HG03196 (cell line): Measurements from ENCODE around the gene PER2.

ENCODE experiments used
- ATAC-seq: cut with Tn5 transposase; IDR thresholded peaks from one replicate; pipeline ENCODE4 v1.9.1; 2021; ENCODE audit not compliant: unreplicated experiment

The PER2 gene

DNA sequence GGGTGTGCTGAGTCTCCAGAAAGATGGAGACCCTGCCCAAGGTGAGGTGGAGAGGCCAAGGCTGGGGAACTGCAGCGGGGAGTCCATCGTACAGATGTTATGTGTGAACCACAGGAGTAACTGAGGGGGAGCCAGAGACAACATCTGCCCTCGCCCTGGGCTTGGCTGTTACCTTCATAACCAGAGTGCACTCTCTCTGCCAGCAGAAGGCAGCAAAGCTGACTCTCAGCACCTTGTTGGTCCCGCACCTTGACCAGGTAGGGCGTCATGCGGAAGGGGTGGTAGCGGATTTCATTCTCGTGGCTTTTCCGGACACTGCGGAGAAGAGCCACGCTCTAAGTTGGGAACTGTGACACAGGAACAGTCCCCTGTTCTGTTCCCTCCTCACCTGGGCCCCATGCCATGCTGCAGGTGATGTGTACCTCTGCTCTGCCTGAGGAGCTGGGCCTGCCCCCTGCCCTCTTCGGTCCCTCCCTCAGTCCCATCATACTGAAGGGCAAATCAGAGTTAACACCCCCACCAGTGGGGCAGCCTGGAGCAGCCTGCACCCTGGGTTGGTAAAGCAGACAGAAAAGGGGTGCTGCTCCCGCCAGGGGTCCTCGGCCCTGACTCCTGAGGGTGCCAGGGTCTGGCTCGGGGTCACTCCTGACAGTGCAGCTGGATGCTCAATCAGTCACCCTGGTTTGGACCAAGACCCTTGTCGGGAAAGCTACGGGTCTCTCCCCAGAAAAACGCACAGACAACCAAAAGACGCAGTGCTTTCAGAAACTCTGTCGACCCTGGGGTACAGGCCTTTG, 20.3 kb downstream of the PER2 start:
- no peak for ATAC-seq

DNA sequence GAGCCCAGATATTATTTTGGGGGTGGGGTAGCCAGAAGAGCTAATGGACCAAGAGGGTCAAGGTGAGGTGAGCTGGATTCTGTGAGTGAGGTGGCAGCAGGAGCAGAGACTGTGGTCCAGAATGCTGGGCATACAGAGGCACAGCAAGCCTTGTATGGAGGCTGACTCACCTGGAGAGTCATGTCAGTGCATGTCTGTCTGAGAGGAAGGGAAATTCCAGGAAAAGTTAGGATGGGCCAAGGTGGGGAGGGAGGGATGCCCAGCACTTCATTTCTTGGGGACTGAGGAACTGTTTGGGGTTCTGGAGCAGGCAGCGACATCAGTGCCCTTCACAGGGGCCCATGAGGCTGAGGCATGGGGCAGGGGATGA, 21.1 kb downstream of the PER2 start:
- ATAC-seq, result no peak

DNA sequence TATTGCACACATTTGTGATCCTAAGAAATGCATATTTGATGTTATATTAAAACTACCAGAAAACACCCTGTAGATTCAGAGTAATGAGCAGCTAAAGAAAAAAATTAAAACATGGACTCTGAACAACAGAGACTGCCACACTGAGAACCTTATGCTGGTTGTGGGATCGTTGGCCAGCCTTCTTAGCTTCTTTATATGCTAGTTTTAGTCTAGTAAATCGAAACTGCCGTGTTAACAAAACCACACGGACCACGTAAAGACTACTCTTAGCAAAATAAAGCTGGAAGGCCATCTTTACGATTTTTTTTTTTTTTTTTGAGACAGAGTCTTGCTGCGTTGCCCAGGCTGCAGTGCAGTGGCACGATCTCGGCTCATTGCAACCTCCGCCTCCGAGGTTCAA, 22.8 kb downstream of the PER2 start:
- ATAC-seq, result no peak

DNA sequence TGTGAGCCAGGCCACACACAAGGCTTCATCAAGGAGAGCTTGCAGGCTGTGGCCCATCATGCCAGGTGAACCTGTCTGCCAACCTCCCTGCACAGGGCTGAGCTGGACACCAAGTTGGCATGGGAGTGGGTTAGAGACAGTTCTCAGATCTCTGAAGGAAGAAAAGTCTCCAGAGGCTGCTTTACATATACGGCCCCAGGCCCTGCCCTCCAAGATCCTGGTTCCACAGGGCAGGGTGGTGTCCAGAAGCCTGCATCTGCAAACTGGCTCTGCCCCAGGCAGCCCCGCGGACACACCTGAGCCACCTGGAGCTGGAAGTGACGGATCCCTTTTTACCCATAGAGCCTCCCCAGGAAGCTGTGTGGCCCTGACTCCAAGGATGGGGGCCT, 24.3 kb downstream of the PER2 start:
- no peak for ATAC-seq

DNA sequence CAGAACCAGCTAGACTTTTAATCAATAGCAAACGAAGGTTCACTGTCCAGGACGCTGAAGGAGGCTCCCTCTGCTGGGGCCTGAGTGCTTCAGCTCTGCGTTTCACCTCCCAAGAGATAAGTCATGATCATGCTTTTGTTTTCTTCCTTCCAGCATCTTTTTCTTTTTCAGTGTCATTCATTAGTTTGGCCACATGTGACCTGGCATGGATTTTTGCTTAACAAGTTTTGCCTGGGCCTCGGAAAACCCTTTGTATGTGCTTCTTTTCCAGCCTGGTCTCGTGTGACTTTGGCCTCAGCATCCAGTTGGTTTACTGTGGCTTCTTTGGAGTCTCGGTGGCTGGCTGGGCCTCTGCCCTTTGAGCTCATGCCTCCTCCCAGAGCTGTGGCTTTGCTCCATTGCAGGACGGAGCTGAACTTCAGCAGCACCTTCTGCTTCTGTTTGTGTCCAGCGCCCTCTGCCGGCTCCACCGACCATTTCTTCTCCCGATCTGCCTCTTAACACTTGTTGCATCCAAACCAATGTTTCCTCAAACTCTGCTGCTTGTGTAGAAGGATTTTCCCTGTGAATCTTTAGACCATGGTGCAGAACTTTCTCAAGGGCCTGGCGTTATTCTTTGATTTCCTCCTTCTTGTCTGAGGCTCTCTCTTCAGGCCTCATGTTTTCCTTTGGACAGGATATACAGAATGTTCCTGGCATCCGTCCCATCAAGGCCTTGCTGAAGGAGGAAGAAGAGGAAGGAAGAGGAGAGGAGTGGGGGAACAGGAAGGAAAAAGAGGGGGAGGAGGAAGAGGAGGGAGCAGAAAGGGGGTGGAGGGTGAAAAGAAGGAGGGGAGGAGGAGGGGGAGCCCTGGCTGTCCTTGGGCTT, 25.0 kb downstream of the PER2 start:
- no peak for ATAC-seq

DNA sequence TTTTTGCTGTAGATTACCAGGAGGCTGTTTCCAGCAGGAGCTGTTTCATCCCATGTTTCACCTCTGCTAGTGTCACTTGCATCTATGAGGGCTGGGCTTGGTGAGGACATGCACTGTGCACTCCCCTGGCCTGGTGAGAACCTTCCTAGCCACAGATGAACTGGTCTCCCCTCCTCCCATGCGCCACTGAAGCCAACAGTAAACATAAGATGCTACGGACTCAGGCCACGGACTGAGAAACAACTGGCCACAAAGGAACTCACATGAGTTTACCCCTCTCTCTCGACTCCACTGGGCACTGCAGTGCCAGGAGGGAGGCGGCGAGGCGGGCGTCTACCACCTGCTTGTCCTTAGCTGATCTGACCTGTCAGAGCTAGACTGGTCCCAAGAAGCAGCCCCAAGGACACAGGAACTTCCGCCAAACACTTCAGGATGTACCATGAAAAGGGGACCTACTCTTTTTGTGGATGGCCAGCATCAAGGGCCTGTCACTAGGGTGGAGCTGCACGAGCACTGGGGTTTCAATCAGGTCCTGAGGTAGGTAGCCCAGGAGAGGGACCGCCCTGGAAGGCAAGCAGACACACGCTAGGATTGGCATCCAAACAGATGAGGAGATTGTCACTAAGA, 25.8 kb downstream of the PER2 start:
- ATAC-seq, result no peak

DNA sequence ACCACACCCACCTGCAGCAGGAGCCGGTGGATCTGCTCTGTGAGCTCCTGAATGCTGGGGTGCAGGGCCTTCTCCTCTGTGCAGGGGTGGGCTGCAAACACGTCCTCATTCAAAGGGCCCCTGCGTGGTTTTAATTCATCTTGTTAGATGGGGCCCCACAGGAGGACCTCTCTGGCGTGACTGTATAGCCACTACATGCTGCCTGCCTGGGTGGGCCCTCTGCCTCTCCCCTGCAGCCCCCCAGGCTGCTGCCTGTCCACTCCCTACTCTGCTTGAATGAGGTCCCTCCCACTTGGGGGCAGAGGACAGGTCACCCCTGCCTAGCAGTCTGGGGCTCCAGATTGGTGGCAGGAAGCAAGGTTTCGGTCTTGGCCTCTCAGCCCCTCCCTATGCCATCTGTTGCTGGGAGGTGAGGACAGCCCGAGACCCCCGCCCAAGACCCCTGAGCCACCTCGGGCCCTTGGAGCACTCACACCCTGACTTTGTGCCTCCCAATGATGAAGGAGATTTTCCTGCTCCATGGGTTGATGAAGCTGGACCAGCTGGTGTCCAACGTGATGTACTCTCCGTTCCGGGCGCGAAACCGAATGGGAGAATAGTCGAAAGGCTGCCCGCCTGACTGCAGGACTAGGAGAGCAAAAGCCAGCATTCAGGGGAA, 26.6 kb downstream of the PER2 start:
- no peak for ATAC-seq

DNA sequence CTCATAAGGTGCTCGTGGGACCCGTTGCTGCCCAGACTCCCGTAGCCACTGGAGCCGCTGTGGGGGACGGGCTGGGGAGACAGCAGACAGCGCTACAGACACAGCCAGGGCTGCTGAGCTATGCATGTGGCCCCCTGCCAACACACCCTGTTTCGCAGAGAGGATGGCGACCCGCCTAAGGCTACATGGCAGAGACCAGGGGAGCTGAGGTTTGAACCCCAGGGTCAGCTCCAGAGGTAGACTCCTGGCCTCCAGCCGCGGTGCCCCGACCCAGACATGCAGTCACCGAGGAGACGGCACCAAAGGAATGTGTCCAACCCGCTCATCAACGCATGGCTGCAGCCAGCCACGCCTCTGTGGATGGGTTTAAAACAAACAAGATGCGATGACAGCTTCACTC, 27.5 kb downstream of the PER2 start:
- no peak for ATAC-seq

DNA sequence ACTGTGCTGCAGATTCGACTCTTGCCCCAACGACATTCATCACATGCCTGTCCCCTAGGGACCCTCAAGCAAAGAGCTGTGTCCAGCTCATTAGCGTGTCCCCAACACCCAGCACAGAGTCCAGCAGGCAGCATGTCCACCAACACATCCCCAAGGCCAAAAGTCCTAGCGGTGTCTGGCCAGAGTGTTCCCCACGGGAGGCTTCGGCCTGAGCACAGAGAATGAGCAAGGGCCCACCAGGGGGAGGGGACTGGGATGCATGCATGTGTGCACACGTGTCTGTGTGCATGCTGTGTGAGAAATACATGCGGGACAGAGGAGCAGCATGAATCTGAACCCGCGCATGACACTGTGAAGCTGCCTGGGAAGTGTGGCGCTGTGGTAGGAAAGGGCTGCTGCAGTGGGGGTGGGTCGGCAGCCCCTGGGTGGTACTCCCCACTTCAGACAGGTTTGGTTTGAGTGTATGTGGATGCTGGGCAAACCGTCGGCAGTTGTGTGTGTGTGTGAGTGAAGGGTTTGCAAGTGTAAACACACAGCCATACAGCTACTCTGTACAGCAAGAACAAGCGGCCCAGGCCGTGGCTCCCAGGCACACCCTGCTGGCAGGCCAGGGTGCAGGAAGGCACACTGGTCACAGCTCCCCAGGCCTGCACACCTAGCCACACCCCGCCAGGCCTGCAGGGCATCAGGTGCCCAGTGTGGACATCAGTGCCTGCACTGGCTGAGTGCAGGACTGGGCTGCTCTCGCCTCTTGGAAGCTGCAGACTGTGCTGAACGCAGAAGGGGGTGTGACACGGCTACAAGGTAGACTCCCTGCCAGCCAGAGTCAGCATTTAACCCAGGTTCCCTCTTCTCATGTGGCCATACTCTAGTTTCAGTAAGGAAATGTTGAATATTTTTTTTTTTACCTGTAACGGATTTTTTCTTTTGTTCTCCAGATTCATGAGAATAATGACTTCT, 29.1 kb downstream of the PER2 start:
- no peak for ATAC-seq

DNA sequence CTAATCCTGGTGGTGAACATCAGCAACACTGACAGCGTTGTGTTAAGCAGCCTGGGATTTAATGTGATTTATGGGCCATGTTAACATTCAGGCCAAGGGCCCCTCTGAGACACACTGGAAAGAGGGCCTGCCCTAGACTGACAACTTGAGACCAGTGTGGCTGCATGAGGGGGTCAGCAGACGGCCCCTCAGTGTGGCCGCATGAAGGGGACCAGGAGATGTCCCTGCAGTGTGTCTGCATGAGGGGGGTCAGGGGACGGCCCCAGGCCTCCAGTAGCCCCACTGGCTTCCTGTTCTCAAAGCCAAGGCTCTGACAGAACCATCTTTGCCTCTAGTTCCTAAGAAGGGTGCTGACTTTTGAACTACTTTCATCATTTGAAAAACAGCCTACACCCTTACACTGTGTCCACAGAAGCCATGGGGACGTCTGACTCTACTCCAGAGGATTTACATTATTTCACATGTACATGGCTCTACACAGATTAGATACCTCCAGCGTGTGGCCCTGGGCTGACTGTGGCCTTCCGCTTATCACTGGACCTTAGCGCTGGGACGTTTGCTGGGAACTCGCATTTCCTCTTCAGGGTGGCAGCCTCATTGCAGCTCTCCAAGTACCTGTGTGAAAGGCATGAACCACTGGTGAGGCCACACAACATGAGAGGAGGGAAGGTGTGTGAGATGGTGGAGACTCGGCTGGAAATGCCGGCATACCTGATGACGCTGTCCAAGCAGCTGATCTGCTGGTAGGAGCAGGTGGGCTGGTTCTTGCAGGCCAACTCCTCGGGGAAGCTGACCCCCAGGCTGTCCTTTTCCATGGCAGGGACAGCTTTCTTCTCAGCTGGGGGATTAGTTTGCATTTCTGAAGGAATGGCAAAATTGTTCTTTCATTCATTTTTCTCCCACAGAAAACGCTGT, 30.4 kb downstream of the PER2 start:
- ATAC-seq, result no peak

DNA sequence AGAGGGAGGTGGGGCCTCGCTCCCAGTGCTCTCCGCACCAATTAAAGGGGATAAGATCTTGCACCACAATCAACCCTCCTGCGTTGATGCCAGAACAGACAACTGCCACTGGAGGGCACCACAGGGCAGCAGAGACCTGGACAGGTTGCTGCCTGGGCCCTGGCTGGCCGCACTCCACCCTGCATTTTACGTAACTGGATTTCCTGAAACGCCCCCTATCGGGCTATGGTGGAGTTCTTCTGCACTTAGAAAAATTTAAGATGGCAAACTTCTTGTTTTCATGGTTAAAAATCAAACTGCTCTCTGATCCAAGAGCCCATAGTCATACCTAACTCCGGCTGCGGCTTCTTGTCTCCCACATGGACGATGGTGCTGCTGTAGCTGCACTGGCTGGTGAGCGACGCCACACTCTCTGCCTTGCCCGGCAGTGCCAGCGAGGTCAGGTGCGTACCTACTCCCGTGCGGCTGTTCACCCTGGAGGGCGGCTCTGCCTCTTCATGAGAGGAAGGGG, 31.8 kb downstream of the PER2 start:
- ATAC-seq, result no peak

DNA sequence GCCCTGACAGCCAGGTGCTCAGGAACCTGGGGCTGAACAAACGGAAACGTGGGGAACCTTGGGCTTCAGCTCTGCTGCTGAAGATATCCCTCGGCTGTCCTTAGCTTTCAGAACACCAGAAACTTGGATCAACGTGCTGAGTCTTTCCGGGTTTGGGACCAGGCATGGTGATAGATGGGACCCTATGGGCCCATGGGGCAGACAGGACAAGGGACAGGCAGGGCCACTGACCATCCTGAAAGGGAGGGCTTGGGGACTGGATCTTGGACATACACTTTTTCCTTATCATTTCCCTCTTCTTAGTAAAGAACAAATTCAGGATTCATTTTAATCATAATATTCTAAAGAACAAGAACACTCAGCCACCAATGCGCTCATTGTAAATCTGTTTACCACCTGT, 32.3 kb downstream of the PER2 start:
- ATAC-seq, result no peak

DNA sequence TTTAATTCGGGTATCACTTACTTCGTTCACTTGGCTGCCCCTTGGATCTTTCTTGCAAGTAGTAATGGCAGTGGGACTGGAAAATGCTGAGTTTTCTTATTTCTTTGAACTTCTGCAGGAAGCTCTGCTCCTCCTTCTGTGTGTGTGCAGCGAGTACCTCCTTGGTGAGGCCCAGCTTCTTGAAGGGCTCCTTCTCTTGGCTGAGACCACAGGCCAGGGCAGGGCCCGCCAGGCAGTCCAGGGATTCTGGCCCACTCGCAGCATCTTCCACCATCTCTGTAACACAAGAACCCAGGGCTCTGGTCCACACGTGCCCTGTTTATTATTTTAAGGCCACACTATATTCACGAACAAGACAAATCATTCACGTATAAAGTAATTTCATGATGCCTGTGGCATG, 32.8 kb downstream of the PER2 start:
- ATAC-seq, result no peak

DNA sequence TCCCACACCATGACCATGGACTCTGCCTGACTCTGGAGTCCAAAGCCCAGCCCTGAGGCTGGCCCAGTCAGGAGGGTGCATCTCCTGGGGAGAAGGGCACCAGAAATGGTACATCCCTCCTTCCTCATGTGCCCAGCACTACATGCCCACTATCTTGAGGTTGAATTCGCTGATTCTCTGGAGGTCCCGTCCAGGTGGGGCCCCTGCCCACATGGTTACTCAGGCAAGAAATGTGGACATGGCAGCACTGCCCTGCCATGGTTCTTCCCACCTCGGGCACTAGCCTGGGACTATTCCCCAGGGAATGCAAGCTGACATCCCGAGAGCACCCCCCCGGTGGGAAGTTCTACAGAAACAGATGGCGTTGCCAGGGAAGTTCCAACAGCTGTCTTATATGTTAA, 33.3 kb downstream of the PER2 start:
- ATAC-seq, result no peak

DNA sequence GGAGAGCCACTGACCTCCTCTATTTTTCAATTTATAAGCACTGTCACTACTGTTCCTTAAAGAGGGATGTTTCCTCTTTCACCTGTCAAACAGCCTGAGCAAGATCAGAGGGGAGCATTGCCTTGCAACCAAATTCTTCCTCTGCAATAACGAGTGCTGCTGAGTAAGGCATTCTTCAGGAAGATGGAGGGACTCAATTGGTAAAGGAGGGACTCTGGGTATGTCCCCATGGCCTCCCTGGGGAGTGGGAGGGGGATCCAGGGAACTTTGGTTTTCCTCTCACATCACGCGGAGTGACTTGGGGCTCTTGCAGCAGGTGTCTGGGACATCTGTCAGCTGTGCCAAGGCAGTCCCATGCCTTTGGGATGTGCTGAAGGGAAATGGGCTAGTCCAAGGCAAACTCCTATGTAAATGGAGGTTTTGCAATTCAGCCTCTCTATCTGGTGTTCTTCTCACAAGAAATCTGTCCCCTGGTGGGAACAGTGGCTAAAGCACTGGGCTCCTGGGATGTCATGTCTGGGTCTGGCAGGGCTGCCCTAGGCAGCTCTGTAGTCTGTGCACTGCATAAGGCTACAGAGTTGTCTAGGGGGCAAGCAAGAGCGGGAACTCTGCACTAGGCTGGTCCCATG, 34.2 kb downstream of the PER2 start:
- no peak for ATAC-seq

DNA sequence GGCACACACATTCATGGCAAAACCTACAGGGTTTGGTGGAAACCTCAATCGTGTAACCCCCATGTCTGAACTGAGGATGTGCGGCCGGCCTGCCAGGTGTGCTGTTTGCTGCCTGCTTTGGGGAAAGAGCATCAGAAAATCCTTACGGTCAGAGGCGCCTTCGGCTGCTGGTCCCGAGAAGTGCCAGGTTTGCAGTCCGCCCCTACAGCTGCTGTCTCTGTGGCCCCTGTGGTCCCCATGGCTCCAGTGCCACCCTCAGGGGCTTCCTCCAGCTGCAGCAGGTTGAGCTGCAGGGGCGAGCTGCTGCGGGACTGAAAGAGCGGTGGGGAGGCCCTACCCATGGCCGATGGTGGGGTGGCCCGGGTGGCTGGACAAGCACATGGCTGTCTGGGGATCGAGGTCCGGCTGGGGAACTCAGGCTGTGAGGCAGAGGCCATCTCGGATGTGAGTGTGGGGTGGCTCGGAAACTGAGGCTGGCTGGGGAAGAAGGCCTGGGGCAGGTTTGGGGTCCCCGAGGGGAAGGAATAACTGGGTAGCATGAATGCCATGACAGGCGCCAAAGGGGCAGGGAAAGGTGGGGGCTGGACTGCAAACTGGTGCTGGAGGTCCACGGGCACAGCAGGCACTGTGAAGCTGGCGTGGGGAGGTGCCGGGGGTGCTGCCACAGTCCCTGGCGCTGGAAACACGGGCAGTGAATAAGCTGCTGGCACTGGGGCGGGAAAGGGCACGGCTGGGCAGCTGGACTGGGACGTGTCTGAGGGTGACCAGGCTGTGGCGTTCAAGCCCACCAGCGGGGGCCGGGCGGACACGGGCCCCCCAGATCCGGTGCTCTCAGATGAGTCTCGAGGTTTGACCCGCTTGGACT, 35.4 kb downstream of the PER2 start:
- no peak for ATAC-seq

DNA sequence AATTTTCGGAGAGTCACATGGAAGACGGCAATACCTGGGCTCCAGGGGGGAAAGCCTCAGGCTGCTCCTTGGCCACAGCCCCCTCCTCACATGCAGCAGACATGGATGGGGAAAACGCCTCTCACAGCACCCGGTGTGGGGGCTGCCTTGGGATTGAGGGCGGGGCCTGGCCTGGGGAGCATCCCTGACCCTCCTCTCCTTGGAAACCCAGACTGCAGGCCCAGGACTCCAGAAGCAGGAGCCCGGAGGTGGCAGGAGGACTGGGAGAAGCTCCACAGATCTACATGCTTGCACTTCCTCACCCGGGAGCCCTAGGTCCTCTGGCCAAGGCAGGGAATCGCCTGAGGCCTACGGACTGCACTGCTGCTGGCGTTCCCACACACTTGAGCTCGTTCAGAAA, 36.4 kb downstream of the PER2 start:
- no peak for ATAC-seq

DNA sequence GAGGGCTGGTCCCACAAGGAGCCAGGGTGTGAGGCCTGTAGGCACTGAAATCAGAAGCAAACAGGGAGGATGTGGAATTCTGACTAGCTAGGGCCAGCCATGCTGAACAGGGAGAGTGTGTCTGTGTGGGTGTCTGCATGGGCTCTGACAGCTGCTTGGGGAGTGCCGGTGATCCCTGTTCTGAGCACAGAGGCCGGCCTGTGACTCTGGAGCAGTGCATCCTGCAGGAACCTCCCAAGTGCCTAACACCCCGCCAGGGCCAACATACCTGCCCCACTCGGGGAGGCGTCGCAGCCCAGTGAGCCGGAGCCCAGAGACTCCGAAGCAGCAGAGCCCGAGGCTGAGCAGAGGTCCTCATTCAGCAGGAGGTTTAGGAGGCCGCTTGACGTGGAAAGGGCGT, 37.1 kb downstream of the PER2 start:
- ATAC-seq, result no peak
